OCI-LY7 (cell line): Measurements from ENCODE around the gene MARF1. TPM values are rescaled to one million over a fixed set of nuclear protein-coding genes. Genes with fewer than 3 reads are reported as not detected.

Experiments
- BruUV-seq: library from RNA; stranded (reverse); fragments of 400-500 nt; replicated peaks from 2 replicates; lab custom pipeline; 2021; lab: Mats Ljungman, UMichigan
- CTCF ChIA-PET: fragments of 300-600 bp; sonication (Branson Sonifier 250); formaldehyde crosslinking; loops from one replicate; lab custom pipeline; 2022; ENCODE audit warnings: antibody characterized with exemption; ENCODE audit not compliant: unreplicated experiment; lab: Charles Lee
- POLR2A ChIA-PET: fragments of 300-600 bp; sonication (Branson Sonifier 250); formaldehyde crosslinking; loops from one replicate; lab custom pipeline; 2022; ENCODE audit warnings: antibody characterized with exemption; lab: Charles Lee
- DNase-seq: peaks from one replicate; pipeline ENCODE4 v3.0.0-alpha.2; 2015; ENCODE audit warnings: low spot score
- H2AFZ ChIP-seq: fragments of 200-600 bp; sonication (generic), shearing (Covaris generic); 2 replicates; pipeline ENCODE4 v1.6.1; 2014; ENCODE audit warnings: mild to moderate bottlenecking, antibody characterized with exemption, low read length, moderate library complexity
- H3K27ac ChIP-seq: fragments of 200-600 bp; sonication (generic); 2 replicates; pipeline ENCODE4 v1.5.1; 2014; ENCODE audit warnings: mixed run types, low read depth, mild to moderate bottlenecking, moderate library complexity, low read length, inconsistent platforms; ENCODE audit not compliant: poor library complexity, severe bottlenecking
- H3K36me3 ChIP-seq: fragments of 200-600 bp; sonication (generic); 2 replicates; pipeline ENCODE4 v1.6.1; 2014; ENCODE audit warnings: mild to moderate bottlenecking, antibody characterized with exemption, low read length, moderate library complexity, mixed read lengths; ENCODE audit not compliant: insufficient read depth
- H3K4me1 ChIP-seq: fragments of 200-600 bp; sonication (generic); 2 replicates; pipeline ENCODE4 v1.5.1; 2014; ENCODE audit warnings: mild to moderate bottlenecking, low read length; ENCODE audit not compliant: insufficient read depth, poor library complexity, severe bottlenecking
- H3K4me2 ChIP-seq: fragments of 200-600 bp; sonication (generic); 2 replicates; pipeline ENCODE4 v1.6.1; 2014; ENCODE audit warnings: mild to moderate bottlenecking, low read length
- H3K4me3 ChIP-seq: fragments of 200-600 bp; sonication (generic); 2 replicates; pipeline ENCODE4 v1.5.1; 2014; ENCODE audit warnings: mild to moderate bottlenecking, low read depth, low read length; ENCODE audit not compliant: poor library complexity, severe bottlenecking
- H3K79me2 ChIP-seq: fragments of 200-600 bp; sonication (generic); 2 replicates; pipeline ENCODE4 v1.6.1; 2016; ENCODE audit warnings: low read depth, mild to moderate bottlenecking, low read length, moderate library complexity, mixed read lengths; ENCODE audit not compliant: insufficient read depth
- H3K9me2 ChIP-seq: fragments of 200-600 bp; sonication (generic); 2 replicates; pipeline ENCODE4 v1.6.1; 2016; ENCODE audit warnings: mild to moderate bottlenecking, low read length, mixed read lengths; ENCODE audit not compliant: insufficient read depth
- H3K9me3 ChIP-seq: fragments of 200-600 bp; sonication (generic); 2 replicates; pipeline ENCODE4 v1.6.1; 2014; ENCODE audit warnings: mild to moderate bottlenecking, mixed run types, low read length, mixed read lengths
- H4K20me1 ChIP-seq: fragments of 200-600 bp; sonication (generic); 2 replicates; pipeline ENCODE4 v1.6.1; 2014; ENCODE audit warnings: mild to moderate bottlenecking, antibody characterized with exemption, low read length, moderate library complexity, mixed read lengths; ENCODE audit not compliant: insufficient read depth
- EZH2phosphoT487 ChIP-seq: fragments of 200-600 bp; sonication (generic); IDR thresholded peaks from 2 replicates; pipeline ENCODE4 v1.6.1; 2018; ENCODE audit warnings: low read depth, borderline replicate concordance, mild to moderate bottlenecking, mixed run types, antibody characterized with exemption, low read length, moderate library complexity, mixed read lengths
- intact Hi-C: fragments of 100-400 bp; cut with micrococcal nuclease; formaldehyde crosslinking; loops from one replicate; pipeline ENCODE4 v1.10.0; 2022; ENCODE audit not compliant: unreplicated experiment
- total RNA-seq, 2 experiments: library from RNA; depleted of rRNA in 1 of 2; stranded (reverse); fragments of >200 nt in 1 of 2; shearing (Covaris generic) in 1 of 2; gene quantifications; 2 replicates each; pipeline ENCODE4 v1.2.3, GENCODE V29; 2014 to 2022
- TF ChIP-seq, protein P1 (sequence below): fragments of 200-600 bp; sonication (generic); conservative IDR thresholded peaks from 2 replicates; pipeline ENCODE4 v1.5.1; 2014; ENCODE audit warnings: mild to moderate bottlenecking, antibody characterized with exemption, low read length, moderate library complexity, mixed read lengths

The MARF1 gene
- total RNA-seq, 2 experiments from 2014 or later, result 20.6 to 71.1 TPM

DNA sequence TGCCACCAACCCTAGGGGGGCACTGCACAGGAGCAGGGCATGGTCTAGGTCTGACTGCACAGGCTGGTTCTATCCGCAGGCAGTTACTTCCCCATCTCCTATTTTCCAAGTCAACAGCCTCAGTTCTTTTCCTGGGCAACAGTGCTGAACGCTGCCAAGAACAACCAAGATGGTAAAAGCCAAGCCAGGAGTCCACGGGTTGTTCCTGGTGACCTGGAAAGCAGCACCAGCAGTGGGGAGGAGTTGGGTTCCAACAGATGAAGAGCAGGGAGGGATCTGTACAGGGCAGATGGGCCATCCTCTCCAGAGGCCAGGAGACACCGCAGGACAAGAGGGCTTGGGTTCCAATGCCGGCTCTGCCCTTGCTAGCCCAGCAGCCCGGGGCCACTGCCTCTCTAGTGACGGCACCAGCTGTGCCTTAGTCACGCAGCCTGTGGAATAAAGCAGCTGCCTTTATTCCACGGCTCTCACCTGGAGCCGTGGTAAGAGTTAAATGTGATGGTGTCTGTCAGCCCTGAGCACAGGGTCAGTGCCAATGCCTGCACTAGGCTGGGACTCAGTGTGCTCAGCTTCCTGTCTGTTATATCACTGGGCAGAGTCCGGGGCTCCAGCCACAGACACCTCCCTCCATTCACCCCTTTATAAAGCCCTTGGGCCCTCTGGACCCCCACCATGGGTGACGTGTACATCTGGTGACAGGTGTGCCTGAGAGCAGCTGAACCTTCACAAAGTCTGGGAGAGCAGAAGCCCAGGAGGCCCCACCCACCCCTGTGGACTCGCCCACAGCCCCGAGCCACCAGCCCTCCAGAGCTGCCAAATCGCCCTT, 44.9 kb downstream of the MARF1 start:
- intact Hi-C loops, result no loop called here
- H3K4me1 ChIP-seq, result peaks cover 8% of the 10 kb centered on the region

DNA sequence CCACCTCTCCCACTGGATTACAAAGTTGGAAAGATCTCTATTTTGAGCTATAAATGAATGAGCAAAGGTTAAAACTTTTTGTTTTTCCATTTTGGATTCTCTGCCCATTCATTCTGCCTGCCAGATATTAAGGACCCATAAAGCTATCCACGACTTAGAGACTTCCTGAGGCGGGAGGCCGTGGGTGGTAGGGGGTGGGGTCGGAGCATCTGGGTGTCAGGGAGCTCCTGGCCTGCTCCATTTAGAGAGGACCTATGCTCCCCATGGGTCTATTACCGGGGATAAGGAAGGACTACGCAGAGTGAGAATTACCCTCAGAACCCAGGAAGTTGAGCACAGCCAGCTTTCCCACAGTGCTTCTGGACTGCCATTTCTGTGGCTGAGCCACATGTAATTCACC, 45.8 kb downstream of the MARF1 start:
- no peak overlapping the region for H2AFZ ChIP-seq
- H3K79me2 ChIP-seq, result no peaks in the 10 kb centered on the region
- CTCF ChIA-PET, result no interaction called here
- peaks cover 11% of the 10 kb centered on the region for H3K4me1 ChIP-seq
- H3K27ac ChIP-seq, result no peak overlapping the region
- no TSS peak for BruUV-seq
- POLR2A ChIA-PET, result interaction anchor here (0.6 to 1.0 kb wide), 2 partner anchors 39 to 110 kb away, joined by 3 read pairs; no protein-coding TSS in a partner anchor
- H3K9me2 ChIP-seq, result no peaks in the 10 kb centered on the region
- H3K4me3 ChIP-seq, result no peak overlapping the region
- H3K36me3 ChIP-seq, result peaks cover 78% of the 10 kb centered on the region
- DNase-seq, result no peak
- H3K4me2 ChIP-seq, result no peak overlapping the region
- intact Hi-C loops, result no loop called here
- no peaks in the 10 kb centered on the region for H3K9me3 ChIP-seq
- TF ChIP-seq, protein P1, sequence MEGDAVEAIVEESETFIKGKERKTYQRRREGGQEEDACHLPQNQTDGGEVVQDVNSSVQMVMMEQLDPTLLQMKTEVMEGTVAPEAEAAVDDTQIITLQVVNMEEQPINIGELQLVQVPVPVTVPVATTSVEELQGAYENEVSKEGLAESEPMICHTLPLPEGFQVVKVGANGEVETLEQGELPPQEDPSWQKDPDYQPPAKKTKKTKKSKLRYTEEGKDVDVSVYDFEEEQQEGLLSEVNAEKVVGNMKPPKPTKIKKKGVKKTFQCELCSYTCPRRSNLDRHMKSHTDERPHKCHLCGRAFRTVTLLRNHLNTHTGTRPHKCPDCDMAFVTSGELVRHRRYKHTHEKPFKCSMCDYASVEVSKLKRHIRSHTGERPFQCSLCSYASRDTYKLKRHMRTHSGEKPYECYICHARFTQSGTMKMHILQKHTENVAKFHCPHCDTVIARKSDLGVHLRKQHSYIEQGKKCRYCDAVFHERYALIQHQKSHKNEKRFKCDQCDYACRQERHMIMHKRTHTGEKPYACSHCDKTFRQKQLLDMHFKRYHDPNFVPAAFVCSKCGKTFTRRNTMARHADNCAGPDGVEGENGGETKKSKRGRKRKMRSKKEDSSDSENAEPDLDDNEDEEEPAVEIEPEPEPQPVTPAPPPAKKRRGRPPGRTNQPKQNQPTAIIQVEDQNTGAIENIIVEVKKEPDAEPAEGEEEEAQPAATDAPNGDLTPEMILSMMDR, result no peak
- no peak for TF ChIP-seq EZH2phosphoT487
- no peaks in the 10 kb centered on the region for H4K20me1 ChIP-seq

More for the DNA sequence above, 44.9 kb downstream of the MARF1 start:
- ChIA-PET POLR2A (no interaction called here), CTCF (no interaction called here)
- Histone ChIP-seq H3K79me2 (no peaks in the 10 kb centered on the region), H3K4me3 (no peak overlapping the region), H3K4me2 (no peak overlapping the region), H4K20me1 (no peaks in the 10 kb centered on the region), H3K9me3 (no peaks in the 10 kb centered on the region), H3K27ac (no peak overlapping the region), H3K36me3 (peaks cover 87% of the 10 kb centered on the region), H2AFZ (no peak overlapping the region), H3K9me2 (no peaks in the 10 kb centered on the region)
- DNase-seq, result no peak
- BruUV-seq, result no TSS peak
- TF ChIP-seq, protein P1, result no peak
- no peak for TF ChIP-seq EZH2phosphoT487
